NCI-H524 (cell line): ENCODE measurements around the gene SLC8B1.

Source experiments
- DNase-seq, 2 experiments: peaks; one replicate each; lab custom pipeline; 2025; lab: John Stamatoyannopoulos, UW

The SLC8B1 gene

DNA sequence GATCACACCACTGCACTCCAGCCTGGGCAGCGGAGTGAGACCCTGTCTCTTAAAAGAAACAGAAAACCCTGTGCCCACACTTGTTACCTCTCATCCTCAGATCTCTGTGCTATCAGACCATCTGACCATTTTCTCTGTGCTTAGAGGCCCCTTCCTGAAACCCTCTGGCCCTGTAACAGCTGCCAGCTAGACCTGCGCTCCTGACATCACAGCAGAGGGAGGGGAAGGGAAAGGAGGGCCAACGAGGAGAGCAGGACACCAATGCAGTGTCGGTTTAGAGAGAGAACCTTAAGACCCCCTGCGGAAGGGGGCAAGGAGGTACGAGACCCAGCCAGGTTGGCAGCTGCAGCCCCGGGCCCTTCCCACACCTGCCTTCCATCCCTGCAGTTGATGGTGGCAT is 42.4 kb downstream of the SLC8B1 start:
- DNase-seq = no peak

DNA sequence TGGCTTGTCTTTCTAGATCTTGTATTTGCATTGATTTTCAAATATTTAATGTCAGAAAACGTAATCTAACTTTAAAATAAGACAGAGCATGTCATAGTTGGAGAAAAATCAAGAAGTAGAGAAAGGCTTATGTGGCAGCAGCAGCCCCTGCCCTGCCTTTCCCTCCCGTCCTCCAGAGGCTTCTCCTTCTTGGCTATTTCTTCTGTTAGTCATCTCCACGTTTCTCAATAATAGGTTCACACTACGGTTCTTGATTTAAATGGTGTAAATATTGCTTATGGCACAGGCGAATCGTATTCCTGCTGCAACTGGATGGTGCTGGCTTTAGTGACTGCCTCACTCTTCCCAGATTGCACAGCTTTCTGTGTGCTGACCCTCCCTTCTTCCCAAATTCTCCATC is 42.8 kb downstream of the SLC8B1 start:
- no peak for DNase-seq

DNA sequence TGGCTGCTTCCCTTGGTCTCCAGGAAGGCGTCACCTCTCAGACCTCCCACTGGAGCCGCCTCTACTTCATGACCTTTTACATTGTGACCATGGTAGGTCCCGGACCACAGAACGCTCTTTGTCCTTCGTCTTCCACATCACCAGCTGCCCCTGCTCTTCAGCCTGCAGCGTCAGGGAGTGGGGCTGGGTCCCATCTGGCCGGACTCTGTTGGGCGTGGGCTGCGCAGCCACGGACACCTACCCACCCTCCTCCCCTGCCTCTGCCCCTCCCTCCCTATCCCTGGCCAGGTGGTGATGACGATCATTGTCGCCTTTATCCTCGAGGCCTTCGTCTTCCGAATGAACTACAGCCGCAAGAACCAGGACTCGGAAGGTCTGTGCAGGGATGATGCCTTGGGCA is 43.3 kb downstream of the SLC8B1 start:
- no peak for DNase-seq

DNA sequence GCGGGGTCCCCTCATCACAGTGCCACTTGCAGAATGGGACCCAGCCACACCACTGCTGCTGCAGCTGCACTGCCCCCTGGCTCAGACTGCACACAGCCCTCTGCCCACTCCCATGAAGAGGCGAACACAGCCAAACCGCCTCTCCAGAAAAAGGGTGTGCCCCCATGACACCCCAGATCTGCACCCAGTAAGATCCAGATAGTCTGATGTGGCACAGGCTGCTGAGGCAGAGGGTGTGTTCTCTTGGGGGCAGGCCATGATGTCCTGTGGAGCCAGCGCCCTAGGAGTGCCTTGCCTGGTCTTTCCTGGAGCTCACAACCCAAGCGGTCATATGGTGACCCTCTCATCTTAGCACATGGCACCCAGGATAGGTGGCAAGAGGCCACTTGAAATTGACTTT is 44.4 kb downstream of the SLC8B1 start:
- DNase-seq = no peak

DNA sequence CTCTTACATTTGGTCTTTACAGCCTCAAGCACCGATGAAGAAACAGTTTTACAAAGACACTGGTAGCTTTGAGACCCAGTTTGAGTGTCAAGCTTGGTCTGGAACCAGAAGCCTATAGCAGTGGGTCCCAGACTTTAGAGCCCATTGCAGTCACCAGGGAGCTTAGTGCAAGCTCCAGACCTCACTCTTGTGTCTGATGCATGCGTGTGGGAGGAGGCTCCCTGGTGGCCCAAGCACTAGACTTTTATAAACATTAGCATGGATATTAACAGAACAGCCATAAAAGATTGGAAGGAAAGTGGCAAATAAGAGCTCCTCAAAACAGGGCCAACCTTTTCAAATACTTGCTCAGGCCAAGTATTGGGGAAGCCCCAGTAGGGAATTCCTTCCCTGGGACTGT is 45.5 kb downstream of the SLC8B1 start:
- no peak for DNase-seq

DNA sequence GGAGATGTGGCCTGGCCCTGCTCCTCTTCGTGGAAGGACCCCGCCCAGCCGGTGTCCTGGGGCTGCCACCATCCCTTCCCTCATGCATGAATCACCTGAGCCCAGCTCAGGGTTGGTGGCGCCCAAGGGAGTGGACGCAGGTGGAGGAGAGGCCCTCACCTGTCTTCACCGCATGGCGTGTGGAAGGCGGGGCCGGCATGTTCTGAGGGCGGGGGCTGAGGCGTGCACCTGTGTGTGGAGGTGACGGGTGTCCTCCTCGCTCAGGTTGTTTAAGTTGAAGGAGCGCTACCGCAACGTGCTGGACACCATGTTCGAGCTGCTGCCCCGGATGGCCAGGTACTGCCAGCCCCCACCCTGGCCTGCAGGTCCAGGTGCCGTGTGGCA is 47.0 kb downstream of the SLC8B1 start:
- DNase-seq = no peak

DNA sequence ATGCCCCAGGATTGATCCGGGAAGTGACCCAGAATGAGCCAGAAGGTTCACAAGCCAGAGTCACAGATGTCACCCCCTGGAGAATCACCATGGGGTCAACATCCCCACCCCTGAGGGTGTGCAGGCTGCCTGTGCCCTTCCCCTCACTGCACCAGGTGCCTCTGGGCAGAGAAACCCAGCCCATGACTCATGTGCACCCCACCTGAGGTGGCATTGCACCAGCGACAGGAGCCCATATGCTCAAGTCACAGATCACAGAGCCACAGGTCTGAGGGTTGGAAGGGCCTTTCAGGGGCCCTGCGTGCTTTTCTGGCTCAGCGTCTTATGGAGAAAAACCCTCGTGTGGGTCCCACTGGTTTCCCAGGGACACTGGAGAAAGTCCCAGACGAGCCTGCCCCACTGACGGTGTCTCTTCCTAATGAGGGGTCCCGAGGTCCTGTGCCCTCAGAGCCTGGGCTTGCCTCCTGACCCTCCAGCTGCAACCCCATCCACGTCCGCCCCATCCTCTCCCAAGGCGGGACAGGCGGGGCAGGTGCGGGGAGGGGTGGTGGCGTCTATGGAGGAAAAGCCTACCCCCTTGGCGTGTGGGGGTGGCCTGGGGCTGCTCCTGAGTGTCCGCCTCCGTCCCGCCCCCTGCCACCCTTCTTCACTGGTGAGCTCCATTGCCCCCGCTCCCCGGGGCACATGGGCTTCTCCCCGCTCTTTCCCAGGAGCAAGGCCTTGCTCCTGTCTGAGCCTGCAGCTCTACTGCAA is 47.6 kb downstream of the SLC8B1 start:
- no peak for DNase-seq

DNA sequence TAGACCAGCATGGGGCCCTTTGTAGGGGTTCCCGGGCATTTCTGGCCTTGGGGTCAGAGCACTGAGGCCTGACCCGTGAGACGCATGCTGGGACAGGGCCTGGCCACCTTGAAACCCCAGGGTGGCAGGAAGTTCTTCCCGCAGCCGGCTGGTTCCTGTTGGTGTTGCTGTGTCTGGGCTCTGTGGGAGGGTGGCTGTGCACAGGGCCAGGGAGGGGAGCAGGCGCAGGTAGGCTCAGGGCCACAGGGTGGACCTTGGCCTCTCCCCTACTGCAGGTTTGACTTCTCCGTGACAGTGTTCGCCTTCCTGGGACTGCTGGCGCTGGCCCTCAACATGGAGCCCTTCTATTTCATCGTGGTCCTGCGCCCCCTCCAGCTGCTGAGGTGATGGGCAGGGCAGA is 48.2 kb downstream of the SLC8B1 start:
- no peak for DNase-seq

DNA sequence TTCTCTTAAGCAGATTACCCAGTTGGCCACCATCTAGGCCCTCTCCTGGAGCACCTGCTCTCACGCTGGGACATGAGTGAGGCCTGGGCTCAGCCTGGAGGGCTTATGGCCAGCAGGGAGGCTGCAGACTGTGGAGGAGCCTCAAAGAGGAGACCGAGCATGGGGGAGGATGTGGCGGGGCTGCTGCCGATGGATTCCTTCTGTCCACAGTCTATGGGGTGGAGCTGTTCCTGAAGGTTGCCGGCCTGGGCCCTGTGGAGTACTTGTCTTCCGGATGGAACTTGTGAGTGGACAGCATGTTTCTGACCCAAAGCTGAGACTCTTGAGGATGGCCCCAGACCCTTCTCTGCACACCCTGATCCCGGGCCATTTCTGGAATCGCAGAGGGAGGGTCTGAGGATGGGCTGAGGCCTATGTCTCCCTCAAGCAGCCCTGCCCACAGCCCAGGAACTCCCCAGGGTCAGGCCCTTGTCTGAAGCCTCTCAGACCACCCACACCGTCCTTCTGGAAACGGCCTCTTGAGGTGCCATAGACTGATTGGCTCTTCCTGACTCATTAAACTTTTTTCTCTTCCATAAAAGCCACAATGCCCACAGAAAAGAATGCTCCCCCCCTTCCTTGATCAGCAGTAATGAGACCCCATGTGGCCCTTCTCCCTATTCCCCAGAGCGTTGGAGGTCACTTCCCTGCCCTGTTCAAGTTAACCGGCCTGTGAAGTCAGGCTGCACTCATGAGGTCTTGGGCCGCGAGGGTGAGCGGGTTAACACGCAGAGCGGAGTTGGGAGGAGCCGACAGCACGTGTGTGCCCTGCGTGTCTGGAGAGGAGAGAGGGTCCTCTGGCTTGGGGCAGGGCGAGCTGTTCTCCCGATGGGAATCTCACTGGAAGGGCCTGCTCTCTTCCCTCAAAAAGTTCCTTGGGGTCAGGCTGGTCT is 49.0 kb downstream of the SLC8B1 start:
- DNase-seq = no peak

DNA sequence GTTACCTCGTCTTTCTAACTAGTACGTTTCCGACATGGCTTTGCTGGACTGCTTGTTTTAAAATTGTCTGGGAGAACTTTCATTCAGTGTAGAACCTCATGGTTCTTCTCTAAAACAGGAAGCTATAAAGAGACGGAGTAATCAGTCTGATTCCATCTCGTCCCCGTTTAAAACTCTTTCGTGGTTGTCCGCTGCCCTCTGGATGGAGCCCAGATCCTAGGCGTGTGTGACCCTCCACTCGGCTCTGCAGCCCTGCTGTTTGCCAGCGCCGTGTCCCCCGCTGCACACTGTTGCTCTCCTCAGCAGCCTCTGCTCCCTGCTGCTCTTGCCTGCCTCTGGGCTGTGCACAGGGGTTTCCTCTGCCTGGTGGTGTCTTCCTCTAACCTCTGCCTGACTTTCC is 50.2 kb downstream of the SLC8B1 start:
- no peak for DNase-seq

DNA sequence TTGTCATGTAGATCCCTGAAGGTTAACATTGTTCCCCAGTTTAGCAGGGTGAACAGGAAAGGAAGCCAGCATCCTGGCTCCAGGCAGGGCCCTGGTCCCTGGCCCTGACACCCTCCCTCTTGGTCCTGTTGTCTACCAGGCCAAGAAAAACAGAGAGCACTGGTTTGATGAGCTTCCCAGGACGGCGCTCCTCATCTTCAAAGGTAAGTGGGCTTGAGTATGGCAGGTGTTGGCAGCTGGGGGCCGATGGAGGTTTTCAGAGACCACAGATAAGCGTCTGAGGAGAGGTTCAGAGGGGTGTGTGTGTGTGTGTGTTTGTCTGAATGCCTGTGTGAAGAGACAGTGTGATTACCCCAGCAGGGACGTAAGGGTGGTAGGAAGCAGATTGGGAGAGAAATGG is 56.3 kb downstream of the SLC8B1 start:
- DNase-seq = no peak

DNA sequence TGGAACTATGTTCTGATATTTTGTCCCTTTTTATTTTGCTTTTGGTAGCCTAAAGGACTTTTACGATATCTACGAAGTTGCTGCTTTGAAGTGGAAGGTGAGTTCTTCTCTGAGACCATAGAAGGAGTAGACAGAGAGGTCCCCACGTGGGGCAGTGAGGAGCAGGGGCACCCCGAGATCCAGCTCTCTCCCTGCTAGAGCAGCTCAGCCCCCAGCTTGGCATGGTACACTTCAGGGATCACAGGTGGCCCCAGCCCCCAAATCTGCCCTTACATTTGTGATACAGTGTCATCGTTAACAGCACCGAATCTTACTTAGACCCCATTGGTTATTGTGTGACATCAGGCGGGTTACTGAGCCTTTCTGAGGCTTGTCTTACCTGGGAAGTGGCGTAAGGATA is 56.8 kb downstream of the SLC8B1 start:
- no peak for DNase-seq

DNA sequence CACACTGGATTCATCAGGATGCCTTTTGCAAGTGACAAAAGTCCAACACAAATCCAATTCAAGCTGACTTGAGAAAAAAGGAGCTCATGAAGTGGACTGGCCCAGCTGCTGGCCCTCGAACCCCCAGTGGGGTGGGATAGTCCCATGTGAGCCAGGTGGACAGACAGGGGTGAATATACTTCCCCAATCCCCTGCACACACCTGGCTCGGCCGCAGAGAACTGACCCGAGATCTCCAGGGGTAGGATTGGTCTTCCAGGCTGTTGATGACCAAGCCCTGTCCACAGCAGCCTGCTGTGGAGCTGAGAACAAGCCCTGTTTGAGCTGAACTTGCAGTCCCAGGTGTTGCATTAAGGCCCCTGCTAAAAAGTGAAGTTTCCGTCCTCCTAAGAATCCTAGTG is 57.4 kb downstream of the SLC8B1 start:
- no peak for DNase-seq

DNA sequence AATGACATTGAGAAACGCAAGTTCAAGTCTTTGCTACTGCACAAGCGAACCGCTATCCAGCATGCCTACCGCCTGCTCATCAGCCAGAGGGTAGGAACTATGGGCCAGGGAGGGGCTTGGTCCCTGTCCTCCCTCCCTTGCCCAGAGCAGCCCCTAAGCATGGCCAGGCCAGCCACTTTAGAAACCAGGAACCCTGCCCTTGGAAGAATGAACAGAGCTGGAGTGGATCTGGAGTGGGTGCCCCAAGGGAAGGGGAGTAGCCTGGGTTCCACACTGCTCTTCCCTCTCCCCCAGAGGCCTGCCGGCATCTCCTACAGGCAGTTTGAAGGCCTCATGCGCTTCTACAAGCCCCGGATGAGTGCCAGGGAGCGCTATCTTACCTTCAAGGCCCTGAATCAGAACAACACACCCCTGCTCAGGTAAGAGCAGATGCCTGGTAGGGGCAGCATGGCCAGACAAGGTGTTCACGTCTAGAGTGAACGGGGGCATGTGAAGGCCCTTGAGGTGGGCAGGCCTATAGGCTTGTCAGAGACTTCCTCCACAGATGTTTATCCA is 57.9 kb downstream of the SLC8B1 start:
- no peak for DNase-seq

DNA sequence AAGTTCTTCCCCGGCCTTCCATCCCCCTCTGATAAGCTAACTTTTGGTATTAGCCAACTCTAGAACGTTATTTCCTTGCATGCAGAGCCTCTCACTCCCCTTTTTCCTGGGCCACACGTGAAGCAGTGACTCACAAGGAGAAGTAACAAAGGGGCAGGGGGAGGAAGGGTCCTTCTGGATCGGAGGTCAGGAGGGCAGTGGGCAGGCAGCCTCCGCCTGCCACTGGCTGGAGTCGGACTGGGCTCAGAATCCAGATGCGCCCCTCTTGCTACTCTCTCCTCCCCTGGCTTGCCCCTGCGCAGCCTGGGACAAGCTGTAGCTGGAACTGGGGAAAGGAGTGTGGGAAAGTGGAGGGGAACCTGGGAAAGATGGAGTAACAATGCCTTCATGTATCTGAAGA is 58.6 kb downstream of the SLC8B1 start:
- no peak for DNase-seq

DNA sequence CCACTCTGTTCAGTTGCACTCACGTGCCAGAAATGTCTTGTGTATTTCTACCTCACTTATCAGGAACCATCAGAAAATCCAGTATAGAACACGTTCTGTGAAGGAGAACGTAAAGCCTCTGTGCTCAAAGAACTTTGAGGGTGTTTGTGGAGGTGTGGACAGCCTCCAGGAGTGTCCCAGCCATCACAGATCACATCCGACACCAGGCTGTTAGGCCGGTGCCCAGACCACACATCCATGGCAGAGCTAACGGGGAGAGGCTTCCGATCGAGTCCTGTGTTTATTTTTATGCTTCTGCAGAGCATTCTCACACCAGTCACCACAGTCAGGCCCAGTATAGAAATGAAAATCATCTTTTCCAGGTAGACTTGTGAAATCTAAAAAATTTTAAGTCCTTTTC is 60.1 kb downstream of the SLC8B1 start:
- no peak for DNase-seq

DNA sequence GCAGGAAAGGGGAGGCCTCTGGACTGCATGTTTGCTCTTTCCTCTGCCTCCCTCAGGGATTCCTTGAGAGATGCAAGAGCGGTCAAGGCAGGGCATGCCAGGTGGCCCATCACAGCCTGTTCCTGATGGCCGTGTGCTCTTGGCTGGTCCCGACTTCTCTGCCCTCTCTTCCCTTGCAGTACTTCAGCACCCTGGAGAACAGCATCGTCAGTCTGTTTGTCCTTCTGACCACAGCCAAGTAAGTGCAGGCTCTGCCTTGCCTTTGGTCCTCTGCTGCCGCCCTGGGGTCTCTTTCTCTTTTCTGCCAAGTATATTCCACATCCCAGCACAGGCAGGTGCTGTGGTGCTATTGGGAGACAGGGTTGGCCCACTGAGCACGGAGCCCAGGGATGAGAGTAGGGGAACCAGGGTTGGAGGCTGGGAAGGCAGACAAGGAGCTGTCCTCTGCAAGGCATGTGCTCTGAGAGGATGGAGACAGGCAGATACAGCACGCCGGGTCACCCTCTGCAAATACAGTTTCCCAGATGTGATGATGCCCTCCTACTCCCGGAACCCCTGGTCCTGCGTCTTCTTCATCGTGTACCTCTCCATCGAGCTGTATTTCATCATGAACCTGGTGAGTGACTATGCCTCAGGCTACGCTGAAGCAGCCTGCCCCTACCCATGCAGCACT is 61.7 kb downstream of the SLC8B1 start:
- no peak for DNase-seq

DNA sequence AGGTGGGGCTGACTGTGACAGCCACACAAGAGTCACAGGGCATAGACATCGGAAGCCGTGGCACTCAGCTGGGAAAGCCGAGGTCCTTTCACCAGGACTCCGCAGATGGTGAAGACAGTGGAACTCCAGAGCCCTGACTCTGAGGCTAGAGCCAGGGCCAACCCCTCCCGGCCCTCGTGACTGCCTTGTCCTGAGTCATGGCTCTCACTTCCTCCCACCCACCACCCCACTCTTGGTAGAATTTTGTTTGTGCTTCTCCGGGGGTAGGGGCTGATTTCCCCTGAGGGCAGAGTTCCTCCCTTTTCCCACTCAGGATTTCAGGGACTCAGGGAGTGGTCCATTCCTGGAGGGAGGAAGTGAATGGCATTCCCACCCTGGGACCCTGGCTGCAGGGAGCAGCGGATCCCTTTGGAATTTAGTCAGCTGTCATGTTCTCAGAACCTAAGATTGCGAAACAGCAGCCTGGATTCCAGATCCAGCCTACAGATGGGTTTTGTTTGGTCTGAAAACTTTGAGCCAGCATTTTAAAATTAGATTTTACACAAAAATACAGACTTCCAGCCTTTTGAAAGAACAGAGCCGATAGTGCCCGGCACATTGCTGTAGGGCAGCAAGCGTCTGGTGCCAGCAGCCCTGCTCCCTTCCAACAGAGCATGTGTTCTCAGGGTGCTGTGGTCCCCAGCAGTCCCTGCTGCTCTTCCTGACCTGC is 62.9 kb downstream of the SLC8B1 start:
- DNase-seq = no peak

DNA sequence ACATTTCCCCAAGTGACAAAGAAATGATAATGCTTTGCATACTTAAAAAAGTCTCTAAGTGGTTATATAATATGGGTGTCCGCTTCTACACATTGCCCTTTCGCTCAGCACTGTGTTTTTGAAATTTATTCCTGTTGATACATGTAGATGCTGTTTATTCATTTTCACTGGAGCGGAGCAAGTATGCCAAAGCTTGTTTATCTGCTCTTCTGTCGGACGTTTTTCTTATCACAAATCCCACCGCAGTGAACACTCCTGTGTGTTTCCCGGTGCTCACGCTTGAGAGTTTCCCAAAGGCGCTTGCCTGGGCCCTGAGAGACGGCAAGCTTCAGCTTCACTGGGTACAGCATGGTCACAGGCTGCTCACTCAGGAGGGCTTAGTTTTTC is 63.5 kb downstream of the SLC8B1 start:
- DNase-seq = no peak

DNA sequence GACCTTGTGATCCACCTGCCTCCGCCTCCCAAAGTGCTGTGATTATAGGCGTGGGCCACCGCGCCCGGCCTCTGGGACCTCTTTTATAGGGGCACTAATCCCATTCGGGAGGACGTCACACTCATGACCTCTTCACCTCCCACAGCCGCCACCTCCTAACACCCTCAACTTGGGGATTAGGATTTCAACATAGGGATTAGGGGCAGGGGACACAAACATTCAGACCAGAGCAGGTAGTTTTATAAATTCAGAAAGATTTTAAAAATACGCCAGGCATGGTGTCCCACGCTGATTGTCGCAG is 64.2 kb downstream of the SLC8B1 start:
- DNase-seq = no peak

DNA sequence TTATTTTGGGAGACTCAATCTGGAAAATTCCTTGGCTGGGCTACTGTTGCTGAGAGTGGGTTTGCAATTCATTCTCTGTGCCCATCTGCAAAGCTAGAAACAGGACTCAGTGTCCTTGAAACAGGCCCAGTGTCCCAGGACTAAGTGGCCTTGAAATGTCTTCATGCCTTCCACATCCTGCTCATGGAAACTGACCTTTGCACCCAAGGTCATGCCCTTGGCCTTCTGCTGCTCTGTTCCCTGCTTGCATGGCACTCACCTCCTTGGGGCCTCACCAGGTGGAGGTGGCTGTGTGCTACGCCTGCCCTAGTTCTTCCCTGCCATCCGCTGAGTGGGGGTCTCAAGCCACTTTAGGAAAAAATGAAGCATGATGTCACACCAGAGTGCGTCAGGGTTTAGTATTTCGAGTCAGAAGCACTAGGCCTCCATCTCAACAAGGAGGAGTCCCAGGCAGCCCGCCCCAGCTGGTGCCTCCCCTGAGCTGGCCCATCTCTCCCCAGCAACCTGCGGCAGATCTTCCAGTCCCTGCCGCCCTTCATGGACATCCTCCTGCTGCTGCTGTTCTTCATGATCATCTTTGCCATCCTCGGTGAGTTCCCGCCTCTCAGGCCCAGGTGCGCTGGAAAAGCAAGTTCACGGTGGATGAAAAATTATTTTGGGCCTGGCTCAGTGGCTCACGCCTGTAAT is 65.5 kb downstream of the SLC8B1 start:
- DNase-seq = no peak

DNA sequence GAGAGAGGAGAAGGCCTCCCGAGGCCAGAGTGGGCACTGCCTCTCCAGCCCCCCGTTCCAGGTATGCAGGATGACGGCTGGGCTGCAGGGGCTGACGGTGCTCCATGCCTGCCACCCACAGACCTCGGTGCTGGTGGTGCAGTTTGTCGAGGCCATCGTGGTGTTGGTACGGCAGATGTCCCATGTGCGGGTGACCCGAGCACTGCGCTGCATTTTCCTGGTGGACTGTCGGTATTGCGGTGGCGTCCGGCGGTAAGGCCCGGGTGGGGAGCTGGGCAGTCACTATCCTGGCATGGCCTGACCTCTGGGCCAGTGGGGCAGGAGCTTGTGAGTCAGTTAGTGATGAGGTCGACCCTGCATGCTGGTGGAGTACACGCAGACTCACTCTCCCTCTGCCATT is 66.3 kb downstream of the SLC8B1 start:
- DNase-seq = no peak
